RWPE1 (cell line): ENCODE measurements around the gene CENPF.

ENCODE experiments used
- CTCF ChIA-PET: fragments of 350-600 bp; sonication (Branson Sonifier 250); formaldehyde crosslinking; extraction: SDS; loops from one replicate; lab custom pipeline; 2021; lab: Yijun Ruan, JAX
- POLR2A ChIA-PET: fragments of 400-600 bp; formaldehyde crosslinking; extraction: SDS; loops from one replicate; lab custom pipeline; 2020; ENCODE audit warnings: antibody characterized with exemption; ENCODE audit not compliant: low non-redundant PET; lab: Yijun Ruan, JAX
- DNase-seq: peaks from one replicate; pipeline ENCODE4 v3.0.0; 2012; ENCODE audit warnings: low spot score
- H3K27ac ChIP-seq: fragments of 450-650 bp; 2 replicates; pipeline ENCODE4 v1.5.1; 2017
- TF ChIP-seq, protein P1 (sequence below): fragments of 450-650 bp; conservative IDR thresholded peaks from 2 replicates; pipeline ENCODE4 v1.5.1; 2017; ENCODE audit warnings: low read depth, mild to moderate bottlenecking

CENPF gene

DNA sequence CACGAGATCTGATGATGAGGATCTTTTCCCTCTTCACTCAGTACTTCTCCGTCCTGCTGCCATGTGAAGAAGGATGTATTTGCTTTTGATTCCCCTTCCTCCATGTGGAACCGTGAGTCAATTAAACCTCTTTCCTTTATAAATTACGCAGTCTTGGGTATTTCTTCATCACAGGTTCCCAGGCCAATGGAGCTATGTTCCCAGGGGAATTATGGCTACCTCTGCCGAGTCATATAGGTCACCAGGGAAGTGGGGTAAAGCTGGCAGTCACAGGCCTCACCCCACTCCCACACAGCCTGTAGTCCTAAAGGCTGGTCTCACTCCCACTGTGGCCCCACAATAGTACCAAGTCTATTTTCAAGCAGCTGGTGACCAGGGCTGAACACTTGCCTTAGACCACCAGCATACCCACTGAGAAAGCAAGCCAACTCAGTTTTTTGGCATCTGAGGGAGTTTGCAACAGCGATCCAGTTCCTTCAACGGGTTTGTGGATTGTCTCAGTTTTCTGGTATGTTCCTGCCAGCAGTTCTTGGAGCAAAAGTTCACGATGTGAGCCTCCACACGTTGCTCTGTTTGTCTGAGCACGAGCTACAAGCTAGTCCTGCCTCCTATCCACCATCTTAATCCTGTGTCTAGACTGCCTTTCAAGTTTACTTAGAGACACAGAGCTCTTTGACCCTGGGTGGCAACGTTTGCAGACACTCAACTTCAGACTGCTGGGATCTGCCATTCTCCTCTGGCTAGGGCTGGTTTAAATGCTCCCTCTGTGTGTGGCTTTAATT lies 104.5 kb downstream of the CENPF start:
- TF ChIP-seq, protein P1, sequence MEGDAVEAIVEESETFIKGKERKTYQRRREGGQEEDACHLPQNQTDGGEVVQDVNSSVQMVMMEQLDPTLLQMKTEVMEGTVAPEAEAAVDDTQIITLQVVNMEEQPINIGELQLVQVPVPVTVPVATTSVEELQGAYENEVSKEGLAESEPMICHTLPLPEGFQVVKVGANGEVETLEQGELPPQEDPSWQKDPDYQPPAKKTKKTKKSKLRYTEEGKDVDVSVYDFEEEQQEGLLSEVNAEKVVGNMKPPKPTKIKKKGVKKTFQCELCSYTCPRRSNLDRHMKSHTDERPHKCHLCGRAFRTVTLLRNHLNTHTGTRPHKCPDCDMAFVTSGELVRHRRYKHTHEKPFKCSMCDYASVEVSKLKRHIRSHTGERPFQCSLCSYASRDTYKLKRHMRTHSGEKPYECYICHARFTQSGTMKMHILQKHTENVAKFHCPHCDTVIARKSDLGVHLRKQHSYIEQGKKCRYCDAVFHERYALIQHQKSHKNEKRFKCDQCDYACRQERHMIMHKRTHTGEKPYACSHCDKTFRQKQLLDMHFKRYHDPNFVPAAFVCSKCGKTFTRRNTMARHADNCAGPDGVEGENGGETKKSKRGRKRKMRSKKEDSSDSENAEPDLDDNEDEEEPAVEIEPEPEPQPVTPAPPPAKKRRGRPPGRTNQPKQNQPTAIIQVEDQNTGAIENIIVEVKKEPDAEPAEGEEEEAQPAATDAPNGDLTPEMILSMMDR: no peak
- H3K27ac ChIP-seq: no peak overlapping the region
- no peak for DNase-seq
- ChIA-PET POLR2A (no interaction called here), CTCF (no interaction called here)

- CTCF ChIA-PET: interaction anchor here (0.6 kb wide), 1 partner anchor 12 kb away, joined by 3 read pairs; no protein-coding TSS in a partner anchor
- POLR2A ChIA-PET: no interaction called here
- TF ChIP-seq, protein P1: no peak
- no peak for DNase-seq
- no peak overlapping the region for H3K27ac ChIP-seq
Observed at GRCh38 chr1:214708321-214708955, 105.4 kb downstream of the CENPF start.

DNA sequence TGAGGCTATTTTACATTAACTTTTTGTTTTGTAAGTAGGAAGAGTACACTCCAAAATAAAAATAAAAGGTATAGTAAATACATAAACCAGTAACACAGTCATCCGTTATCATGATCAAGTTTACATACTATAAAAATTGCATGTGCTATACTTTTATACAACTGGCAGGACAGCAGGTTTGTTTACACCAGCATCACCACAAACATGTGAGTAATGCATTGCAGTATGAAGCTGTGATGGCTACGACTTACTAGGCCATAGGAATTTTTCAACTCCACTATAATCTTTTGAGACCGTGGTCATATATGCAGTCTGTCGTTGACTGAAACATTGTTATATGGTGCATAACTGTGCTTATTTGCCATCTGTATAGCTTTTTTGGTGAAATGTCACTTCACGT lies 106.2 kb downstream of the CENPF start:
- no peak for DNase-seq
- TF ChIP-seq, protein P1: no peak
- ChIA-PET CTCF (interaction anchor here (0.6 kb wide), 1 partner anchor 11 kb away, joined by 3 read pairs; no protein-coding TSS in a partner anchor), POLR2A (no interaction called here)
- H3K27ac ChIP-seq: no peak overlapping the region

GRCh38 chr1:214712737-214713136 lies 109.7 kb downstream of the CENPF start:
- H3K27ac ChIP-seq: no peak overlapping the region
- CTCF ChIA-PET: no interaction called here
- no peak for DNase-seq
- POLR2A ChIA-PET: no interaction called here
- TF ChIP-seq, protein P1: no peak
